GM12801 (cell line): Measurements from ENCODE around the gene HNF4A.

Experiments used
- CTCF ChIP-seq: IDR thresholded peaks from one replicate; pipeline ENCODE4 v1.5.1; 2011; ENCODE audit warnings: control low read depth; ENCODE audit not compliant: insufficient read length; ENCODE audit errors: extremely low read depth

Gene HNF4A

DNA sequence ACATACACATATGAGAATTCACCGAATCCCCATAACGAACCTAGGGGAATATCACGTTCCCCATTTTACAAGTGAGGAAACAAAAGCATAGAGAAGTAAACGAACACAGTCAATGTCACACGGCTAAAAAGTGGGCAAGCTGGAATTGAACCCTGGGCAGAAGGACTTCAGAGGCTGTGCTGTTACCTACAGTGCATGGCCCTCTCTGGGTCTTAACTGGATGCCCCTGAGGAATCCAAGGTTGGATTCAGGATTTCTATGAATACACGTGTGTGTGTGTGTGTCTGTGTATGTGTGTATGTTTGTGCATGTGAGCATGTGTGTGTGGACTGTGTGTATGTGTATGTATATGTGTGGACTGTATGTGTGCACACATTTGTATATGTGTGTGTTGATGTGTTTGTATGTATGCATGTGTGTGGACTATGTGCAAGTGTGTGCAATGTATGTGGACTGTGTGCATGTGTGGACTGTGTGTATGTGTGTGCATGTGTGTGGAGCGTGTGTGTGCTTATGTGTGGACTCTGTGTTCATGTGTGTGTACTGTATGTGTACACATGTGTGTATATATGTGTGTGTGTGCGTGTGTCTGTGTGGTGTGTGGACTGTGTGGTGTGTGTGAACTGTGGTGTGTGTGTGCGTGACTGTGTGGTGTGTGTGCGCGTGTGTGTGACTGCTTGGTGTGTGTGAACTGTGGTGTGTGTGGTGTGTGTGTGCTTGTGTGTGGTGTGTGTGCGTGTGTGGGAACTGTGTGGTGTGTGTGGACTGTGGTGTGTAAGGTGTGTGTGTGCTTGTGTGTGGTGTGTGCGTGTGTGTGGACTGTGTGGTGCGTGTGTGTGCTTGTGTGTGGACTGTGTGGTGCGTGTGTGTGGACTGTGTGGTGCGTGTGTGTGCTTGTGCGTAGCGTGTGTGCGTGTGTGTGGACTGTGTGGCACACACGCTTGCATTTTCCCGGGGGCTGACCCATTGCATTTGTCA is 49.0 kb downstream of the HNF4A start:
- TF ChIP-seq CTCF = no peak

DNA sequence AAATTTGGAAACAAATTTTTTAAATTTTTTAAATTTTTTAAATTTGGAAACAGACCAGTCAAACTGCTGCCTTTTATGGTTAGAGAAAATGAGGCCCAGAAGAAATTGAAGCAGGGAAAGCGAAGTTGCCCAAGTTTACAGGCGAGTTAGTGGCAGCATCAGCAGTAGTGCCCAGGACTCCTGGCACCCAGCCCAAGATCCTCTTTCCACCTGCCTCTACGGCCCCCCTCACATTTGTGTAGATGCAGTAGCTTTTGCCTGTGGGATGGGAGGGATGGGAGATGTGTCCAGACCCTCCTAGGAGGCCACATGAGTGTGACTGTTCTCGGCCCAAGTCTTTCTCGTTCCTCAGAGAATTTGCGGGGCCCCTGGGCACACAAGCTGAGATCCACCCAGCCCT is 49.8 kb downstream of the HNF4A start:
- TF ChIP-seq CTCF = no peak

DNA sequence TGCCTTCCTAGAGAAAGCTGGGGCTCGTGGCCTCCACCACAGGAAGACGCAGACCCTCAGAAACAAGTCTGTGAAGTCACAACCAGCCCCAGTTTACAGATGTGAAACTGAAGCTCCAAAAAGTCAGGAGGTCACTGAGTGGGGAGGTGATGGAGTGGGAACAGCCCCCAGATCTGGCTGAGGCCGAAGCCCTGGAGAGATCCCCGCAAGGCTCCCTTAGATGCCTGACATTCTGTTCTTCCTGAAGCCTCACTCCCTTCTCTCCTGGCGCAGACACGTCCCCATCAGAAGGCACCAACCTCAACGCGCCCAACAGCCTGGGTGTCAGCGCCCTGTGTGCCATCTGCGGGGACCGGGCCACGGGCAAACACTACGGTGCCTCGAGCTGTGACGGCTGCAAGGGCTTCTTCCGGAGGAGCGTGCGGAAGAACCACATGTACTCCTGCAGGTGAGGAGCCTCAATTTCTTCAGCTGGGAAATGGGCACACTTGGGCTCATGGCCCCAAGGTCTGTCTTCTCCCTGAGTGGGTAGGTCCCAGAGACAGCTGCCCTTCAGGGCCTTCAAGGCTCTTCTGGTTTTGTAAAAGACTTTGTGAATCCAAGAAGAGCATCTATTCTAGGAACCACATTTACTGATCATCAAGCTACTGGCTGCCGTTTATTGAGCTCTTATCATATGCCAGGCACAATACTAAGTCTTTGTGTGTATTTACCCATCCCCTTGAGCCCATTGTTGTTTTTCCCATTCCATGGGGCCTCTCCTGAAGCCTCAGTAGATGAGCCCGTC is 50.5 kb downstream of the HNF4A start:
- TF ChIP-seq CTCF = no peak

GRCh38 chr20:44406572-44407137 is 51.2 kb downstream of the HNF4A start:
- TF ChIP-seq CTCF = no peak

DNA sequence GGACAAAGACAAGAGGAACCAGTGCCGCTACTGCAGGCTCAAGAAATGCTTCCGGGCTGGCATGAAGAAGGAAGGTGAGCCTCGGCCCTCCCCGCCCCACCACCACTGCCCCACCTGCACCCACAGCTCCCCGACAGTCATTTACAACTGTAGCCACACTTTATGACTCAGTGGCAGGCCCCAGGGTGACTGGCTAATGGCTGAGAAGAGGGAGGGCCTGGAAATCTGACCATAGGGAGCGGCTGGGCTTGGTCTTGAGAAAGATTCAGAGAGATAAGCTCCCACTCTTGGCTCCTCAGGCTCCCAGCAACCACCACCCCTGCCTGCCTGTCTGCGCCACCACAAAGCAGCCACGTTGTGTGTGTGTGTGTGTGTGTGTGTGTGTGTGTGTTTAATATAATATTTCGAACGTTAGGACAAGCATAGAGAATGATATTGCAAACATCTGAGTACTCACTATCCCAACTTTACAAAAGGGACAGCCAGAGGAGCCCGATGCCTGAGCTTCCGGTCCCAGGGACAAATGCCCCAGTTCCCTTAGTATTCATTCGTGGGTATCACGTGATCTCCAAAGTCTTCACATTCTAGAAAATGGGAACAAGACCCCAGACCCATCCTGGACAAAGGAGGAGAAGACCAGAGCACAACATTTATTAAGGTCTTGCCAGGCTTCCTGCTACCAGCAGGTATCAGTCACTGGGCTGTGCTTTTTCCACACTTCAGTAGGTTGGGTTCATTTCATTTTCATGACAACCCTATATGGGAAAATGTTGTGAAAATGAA is 52.1 kb downstream of the HNF4A start:
- TF ChIP-seq CTCF = no peak

DNA sequence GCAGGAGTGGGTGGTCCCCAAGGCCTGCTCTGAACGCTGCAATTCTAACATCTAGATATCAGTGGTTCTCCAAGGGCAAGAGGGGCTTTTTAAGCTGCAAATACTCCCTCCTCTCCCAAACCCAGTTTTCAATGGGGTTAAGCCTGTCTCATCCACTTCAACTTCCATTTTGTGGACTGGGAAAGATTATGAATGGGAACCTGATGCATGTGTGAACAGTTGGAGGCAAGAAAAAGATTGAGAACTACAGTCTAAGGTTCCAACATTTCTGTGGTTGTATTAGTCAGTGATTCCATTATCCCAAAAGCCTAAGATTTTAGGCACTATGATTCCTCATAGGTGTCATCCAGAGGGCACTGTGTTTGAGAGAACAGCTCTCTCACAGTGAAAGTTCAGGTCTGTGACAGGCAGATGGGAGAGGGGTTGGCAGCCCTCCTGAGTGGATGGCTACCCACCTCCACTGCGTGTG is 53.7 kb downstream of the HNF4A start:
- no peak for TF ChIP-seq CTCF

- TF ChIP-seq CTCF = no peak
These were observed 55.1 kb downstream of the HNF4A start for GRCh38 chr20:44410583-44411019.
